K562 (cell line): Measurements from ENCODE around the gene FAF2. TPM values are rescaled to one million over a fixed set of nuclear protein-coding genes. Genes with fewer than 3 reads are reported as not detected.

Experiments used
- ARID1B ChIP-seq: fragments of 450-650 bp; IDR thresholded peaks from 2 replicates; pipeline ENCODE4 v1.6.1; 2016; ENCODE audit warnings: antibody characterized with exemption, mild to moderate bottlenecking, inconsistent platforms
- BHLHE40 ChIP-seq: IDR thresholded peaks from 2 replicates; pipeline ENCODE4 v1.6.1; 2011; ENCODE audit warnings: low read length, improper control_type of control experiment
- CHD1 ChIP-seq: fragments of 200-600 bp; sonication (generic); IDR thresholded peaks from one replicate; pipeline ENCODE4 v1.6.1; 2012; ENCODE audit warnings: mild to moderate bottlenecking, moderate library complexity, low read length, inconsistent platforms
- JUNB ChIP-seq: fragments of 450-650 bp; formaldehyde crosslinking; conservative IDR thresholded peaks from 2 replicates; pipeline ENCODE4 v1.4.0; 2020; ENCODE audit warnings: mild to moderate bottlenecking
- KLF10 ChIP-seq: fragments of 250-450 bp; sonication (Bioruptor Pico); IDR thresholded peaks from 2 replicates; pipeline ENCODE4 v1.6.1; 2021; ENCODE audit warnings: matching md5 sums
- MAFF ChIP-seq: IDR thresholded peaks from 2 replicates; pipeline ENCODE4 v1.6.1; 2012; ENCODE audit warnings: low read length, improper control_type of control experiment
- MCM3 ChIP-seq: fragments of 450-650 bp; IDR thresholded peaks from 2 replicates; pipeline ENCODE4 v1.6.1; 2016
- NR3C1 ChIP-seq: sonication (generic); formaldehyde crosslinking; IDR thresholded peaks from 2 replicates; pipeline ENCODE4 v1.8.1; 2022; ENCODE audit warnings: missing genetic modification reagents
- RHOXF2B ChIP-seq: fragments of 250-450 bp; sonication (Bioruptor Pico); conservative IDR thresholded peaks from 2 replicates; pipeline ENCODE4 v1.5.1; 2021
- TEAD1 ChIP-seq, 2 experiments: fragments of 450-650 bp in 1 of 2; sonication (generic) in 1 of 2; formaldehyde crosslinking; IDR thresholded peaks; 2 replicates each; pipeline versions ENCODE4 v1.4.0 to v1.8.0; 2020 to 2022; ENCODE audit warnings: mild to moderate bottlenecking in 2 of 2, missing genetic modification reagents in 1 of 2
- U2AF1 ChIP-seq: fragments of 200-400 bp; formaldehyde crosslinking; optimal IDR thresholded peaks from 2 replicates; pipeline ENCODE3; 2017; ENCODE audit warnings: mild to moderate bottlenecking, low read depth, low read length, moderate library complexity
- ZKSCAN8 ChIP-seq: fragments of 200-800 bp; sonication (Bioruptor generic); IDR thresholded peaks from 2 replicates; pipeline ENCODE4 v1.6.1; 2016; ENCODE audit warnings: missing genetic modification characterization, missing compliant biosample characterization
- ZNF146 ChIP-seq: IDR thresholded peaks from one replicate; pipeline ENCODE4 v1.6.1; 2018; ENCODE audit warnings: missing compliant biosample characterization; ENCODE audit not compliant: unreplicated experiment
- ZNF253 ChIP-seq: fragments of 250-450 bp; sonication (Bioruptor Pico); conservative IDR thresholded peaks from 2 replicates; pipeline ENCODE4 v1.6.1; 2021; ENCODE audit warnings: mild to moderate bottlenecking
- ZNF324 ChIP-seq: fragments of 250-450 bp; sonication (Bioruptor Pico); IDR thresholded peaks from 2 replicates; pipeline ENCODE4 v1.4.0; 2020; ENCODE audit warnings: mild to moderate bottlenecking
- ZNF561 ChIP-seq: fragments of 450-650 bp; formaldehyde crosslinking; conservative IDR thresholded peaks from 2 replicates; pipeline ENCODE4 v1.4.0; 2020; ENCODE audit warnings: mild to moderate bottlenecking, moderate library complexity
- ZNF79 ChIP-seq: fragments of 250-450 bp; sonication (Bioruptor Pico); IDR thresholded peaks from 2 replicates; pipeline ENCODE4 v1.4.0; 2020; ENCODE audit warnings: low read depth, mild to moderate bottlenecking, moderate library complexity
- polyA plus RNA-seq, 8 experiments: library from polyadenylated mRNA; depleted of rRNA in 4 of 8; stranded (reverse) in 5 of 8; unstranded in 3 of 8; fragments of >200 nt; fragmentation: Nextera tagmentation in 2 of 8; fragmentation: Illumina TruSeq in 1 of 8; extraction: Ambion mirVana in 2 of 8; extraction: Trizol in 1 of 8; gene quantifications; 2 replicates each; pipeline versions ENCODE4 v1.2.1 to v1.2.3, GENCODE V29; 2011 to 2014; ENCODE audit warnings: inconsistent platforms in 1 of 8, missing spikeins in 1 of 8
- total RNA-seq, 7 experiments: library from RNA; depleted of rRNA in 6 of 7; stranded (reverse); fragments of >200 nt in 6 of 7; fragmentation: Illumina TruSeq in 2 of 7; extraction: Trizol in 2 of 7; gene quantifications; 2 replicates each; pipeline versions ENCODE4 v1.2.1 to v1.2.3, GENCODE V29; 2011 to 2021; ENCODE audit warnings: low replicate concordance in 1 of 7
- TF ChIP-seq, protein P1 (sequence below): sonication (generic); formaldehyde crosslinking; IDR thresholded peaks from 2 replicates; pipeline ENCODE4 v1.9.0; 2022; ENCODE audit warnings: mild to moderate bottlenecking, missing genetic modification reagents
- TF ChIP-seq, protein P2 (sequence below): IDR thresholded peaks from 3 replicates; pipeline ENCODE4 v1.6.1; 2011; ENCODE audit warnings: borderline replicate concordance, mild to moderate bottlenecking; ENCODE audit not compliant: insufficient read length, insufficient read depth
- TF ChIP-seq, protein P3 (sequence below): fragments of 450-650 bp; IDR thresholded peaks from 2 replicates; pipeline ENCODE4 v1.6.1; 2017; ENCODE audit warnings: antibody characterized with exemption, mild to moderate bottlenecking
- TF ChIP-seq, protein P4 (sequence below): fragments of 450-650 bp; formaldehyde crosslinking; IDR thresholded peaks from 2 replicates; pipeline ENCODE4 v1.4.0; 2020; ENCODE audit warnings: mild to moderate bottlenecking, moderate library complexity

Gene FAF2
- total and polyA plus RNA-seq, 9 of the 15 experiments (the other 6 are each of a cell fraction or from before 2014, with no cell fraction given), result 25.0 to 44.6 (median 36.1) TPM

DNA sequence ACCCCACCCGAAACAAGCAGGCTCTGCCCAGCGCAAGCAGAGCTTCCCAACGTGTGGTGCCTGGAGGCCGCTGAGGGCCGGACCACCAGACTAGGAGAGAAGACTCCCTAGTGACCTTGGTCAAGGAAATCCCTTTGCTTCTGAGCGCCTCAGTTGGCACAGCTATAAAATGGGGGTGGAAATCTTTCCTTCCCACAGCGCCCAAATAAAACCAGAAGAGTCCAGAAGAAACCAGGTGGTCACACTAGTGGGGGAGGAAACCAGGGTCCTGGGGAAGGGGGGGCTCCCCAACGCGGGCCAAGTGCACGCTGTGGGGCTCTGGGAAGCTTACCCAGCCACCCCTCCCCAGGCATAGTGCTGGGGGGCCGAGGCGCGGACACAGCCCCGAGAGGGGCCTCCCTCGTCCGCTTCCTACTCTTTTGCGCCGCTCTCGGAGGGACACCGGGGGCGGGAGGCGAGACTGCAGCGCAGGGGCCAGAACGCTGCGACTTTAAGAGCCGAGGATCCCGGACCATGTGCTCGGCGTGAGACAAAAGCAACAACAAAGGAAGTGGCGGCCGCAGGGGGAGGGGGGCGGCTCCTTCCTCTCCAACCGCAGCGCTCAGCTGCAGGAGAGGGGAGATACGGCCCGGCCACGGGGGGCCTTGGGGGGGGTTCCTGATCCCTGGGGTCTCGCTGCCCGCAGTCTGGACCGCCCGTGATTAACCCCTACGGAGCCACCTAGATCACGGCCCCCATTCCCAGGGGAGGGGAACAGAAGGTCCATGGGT, 88.1 kb downstream of the FAF2 start (continued):
- TF ChIP-seq, protein P1, sequence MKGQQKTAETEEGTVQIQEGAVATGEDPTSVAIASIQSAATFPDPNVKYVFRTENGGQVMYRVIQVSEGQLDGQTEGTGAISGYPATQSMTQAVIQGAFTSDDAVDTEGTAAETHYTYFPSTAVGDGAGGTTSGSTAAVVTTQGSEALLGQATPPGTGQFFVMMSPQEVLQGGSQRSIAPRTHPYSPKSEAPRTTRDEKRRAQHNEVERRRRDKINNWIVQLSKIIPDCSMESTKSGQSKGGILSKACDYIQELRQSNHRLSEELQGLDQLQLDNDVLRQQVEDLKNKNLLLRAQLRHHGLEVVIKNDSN, result peak; percentile 44; the same call in 1 of the 2 replicates
- TF ChIP-seq ZNF253, result no peak
- TF ChIP-seq, protein P2, sequence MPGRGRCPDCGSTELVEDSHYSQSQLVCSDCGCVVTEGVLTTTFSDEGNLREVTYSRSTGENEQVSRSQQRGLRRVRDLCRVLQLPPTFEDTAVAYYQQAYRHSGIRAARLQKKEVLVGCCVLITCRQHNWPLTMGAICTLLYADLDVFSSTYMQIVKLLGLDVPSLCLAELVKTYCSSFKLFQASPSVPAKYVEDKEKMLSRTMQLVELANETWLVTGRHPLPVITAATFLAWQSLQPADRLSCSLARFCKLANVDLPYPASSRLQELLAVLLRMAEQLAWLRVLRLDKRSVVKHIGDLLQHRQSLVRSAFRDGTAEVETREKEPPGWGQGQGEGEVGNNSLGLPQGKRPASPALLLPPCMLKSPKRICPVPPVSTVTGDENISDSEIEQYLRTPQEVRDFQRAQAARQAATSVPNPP, result no peak
- TF ChIP-seq, protein P3, sequence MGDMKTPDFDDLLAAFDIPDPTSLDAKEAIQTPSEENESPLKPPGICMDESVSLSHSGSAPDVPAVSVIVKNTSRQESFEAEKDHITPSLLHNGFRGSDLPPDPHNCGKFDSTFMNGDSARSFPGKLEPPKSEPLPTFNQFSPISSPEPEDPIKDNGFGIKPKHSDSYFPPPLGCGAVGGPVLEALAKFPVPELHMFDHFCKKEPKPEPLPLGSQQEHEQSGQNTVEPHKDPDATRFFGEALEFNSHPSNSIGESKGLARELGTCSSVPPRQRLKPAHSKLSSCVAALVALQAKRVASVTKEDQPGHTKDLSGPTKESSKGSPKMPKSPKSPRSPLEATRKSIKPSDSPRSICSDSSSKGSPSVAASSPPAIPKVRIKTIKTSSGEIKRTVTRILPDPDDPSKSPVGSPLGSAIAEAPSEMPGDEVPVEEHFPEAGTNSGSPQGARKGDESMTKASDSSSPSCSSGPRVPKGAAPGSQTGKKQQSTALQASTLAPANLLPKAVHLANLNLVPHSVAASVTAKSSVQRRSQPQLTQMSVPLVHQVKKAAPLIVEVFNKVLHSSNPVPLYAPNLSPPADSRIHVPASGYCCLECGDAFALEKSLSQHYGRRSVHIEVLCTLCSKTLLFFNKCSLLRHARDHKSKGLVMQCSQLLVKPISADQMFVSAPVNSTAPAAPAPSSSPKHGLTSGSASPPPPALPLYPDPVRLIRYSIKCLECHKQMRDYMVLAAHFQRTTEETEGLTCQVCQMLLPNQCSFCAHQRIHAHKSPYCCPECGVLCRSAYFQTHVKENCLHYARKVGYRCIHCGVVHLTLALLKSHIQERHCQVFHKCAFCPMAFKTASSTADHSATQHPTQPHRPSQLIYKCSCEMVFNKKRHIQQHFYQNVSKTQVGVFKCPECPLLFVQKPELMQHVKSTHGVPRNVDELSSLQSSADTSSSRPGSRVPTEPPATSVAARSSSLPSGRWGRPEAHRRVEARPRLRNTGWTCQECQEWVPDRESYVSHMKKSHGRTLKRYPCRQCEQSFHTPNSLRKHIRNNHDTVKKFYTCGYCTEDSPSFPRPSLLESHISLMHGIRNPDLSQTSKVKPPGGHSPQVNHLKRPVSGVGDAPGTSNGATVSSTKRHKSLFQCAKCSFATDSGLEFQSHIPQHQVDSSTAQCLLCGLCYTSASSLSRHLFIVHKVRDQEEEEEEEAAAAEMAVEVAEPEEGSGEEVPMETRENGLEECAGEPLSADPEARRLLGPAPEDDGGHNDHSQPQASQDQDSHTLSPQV, result no peak; the same call in 1 of the 2 replicates
- TF ChIP-seq ZNF561 (CRISPR knock-in tag), result no peak
- no peak for TF ChIP-seq U2AF1
- no peak for TF ChIP-seq KLF10 (CRISPR knock-in tag)
- TF ChIP-seq ARID1B, result no peak
- TF ChIP-seq ZNF324 (CRISPR knock-in tag), result no peak
- TF ChIP-seq ZNF146 (CRISPR knock-in tag), result no peak
- TF ChIP-seq ZKSCAN8 (CRISPR knock-in tag), result no peak
- TF ChIP-seq NR3C1 (CRISPR knock-in tag), result no peak
- peak; percentile 63; the same call in 1 of the 2 replicates for TF ChIP-seq BHLHE40
- no peak for TF ChIP-seq TEAD1 (CRISPR knock-in tag; IDR thresholded peaks at IDR 0.05)
- TF ChIP-seq, protein P4, sequence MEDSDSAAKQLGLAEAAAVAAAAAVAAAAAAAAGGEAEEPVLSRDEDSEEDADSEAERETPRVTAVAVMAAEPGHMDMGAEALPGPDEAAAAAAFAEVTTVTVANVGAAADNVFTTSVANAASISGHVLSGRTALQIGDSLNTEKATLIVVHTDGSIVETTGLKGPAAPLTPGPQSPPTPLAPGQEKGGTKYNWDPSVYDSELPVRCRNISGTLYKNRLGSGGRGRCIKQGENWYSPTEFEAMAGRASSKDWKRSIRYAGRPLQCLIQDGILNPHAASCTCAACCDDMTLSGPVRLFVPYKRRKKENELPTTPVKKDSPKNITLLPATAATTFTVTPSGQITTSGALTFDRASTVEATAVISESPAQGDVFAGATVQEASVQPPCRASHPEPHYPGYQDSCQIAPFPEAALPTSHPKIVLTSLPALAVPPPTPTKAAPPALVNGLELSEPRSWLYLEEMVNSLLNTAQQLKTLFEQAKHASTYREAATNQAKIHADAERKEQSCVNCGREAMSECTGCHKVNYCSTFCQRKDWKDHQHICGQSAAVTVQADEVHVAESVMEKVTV (CRISPR knock-in tag), result no peak
- TF ChIP-seq RHOXF2B, result no peak
- no peak for TF ChIP-seq MCM3
- TF ChIP-seq MAFF, result no peak
- no peak for TF ChIP-seq ZNF79 (CRISPR knock-in tag)
- no peak for TF ChIP-seq CHD1
- TF ChIP-seq JUNB (CRISPR knock-in tag), result no peak
